Neural progenitor cell (in vitro differentiated cells): ENCODE results near the gene PTPN23. TPM values are rescaled to one million over a fixed set of nuclear protein-coding genes. Genes with fewer than 3 reads are reported as not detected.

Experiments
- DNase-seq: peaks from one replicate; pipeline ENCODE4 v3.0.0-alpha.2; 2016; ENCODE audit warnings: low spot score
- H2AFZ ChIP-seq: fragments of 200-600 bp; sonication (generic); replicated peaks from 2 replicates; pipeline ENCODE4 v1.6.1; 2016; ENCODE audit warnings: antibody characterized with exemption
- H3F3A ChIP-seq: fragments of 200-600 bp; sonication (generic); 2 replicates; pipeline ENCODE4 v1.6.1; 2016; ENCODE audit warnings: antibody characterized with exemption, low read depth
- H3K27ac ChIP-seq: fragments of 200-600 bp; sonication (generic); 2 replicates; pipeline ENCODE4 v1.5.1; 2016; ENCODE audit warnings: mild to moderate bottlenecking
- H3K27me3 ChIP-seq: fragments of 200-600 bp; sonication (generic); 2 replicates; pipeline ENCODE4 v1.6.1; 2016; ENCODE audit warnings: mild to moderate bottlenecking, moderate library complexity
- H3K36me3 ChIP-seq: fragments of 200-600 bp; sonication (generic); 2 replicates; pipeline ENCODE4 v1.5.1; 2016
- H3K4me1 ChIP-seq: fragments of 200-600 bp; sonication (generic); 2 replicates; pipeline ENCODE4 v1.6.1; 2016; ENCODE audit warnings: mixed run types
- H3K4me2 ChIP-seq: fragments of 200-600 bp; sonication (generic); 2 replicates; pipeline ENCODE4 v1.6.1; 2016
- H3K4me3 ChIP-seq: fragments of 200-600 bp; sonication (generic); 2 replicates; pipeline ENCODE4 v1.5.1; 2016
- H3K79me2 ChIP-seq: fragments of 200-600 bp; sonication (generic); 2 replicates; pipeline ENCODE4 v1.6.1; 2016; ENCODE audit warnings: low read depth
- H3K9ac ChIP-seq: fragments of 200-600 bp; sonication (generic); 2 replicates; pipeline ENCODE4 v1.6.1; 2016
- H3K9me3 ChIP-seq: fragments of 200-600 bp; sonication (generic); 2 replicates; pipeline ENCODE4 v1.5.1; 2016; ENCODE audit warnings: low read depth
- H4K20me1 ChIP-seq: fragments of 200-600 bp; sonication (generic); 2 replicates; pipeline ENCODE4 v1.6.1; 2016; ENCODE audit warnings: low read depth
- H3K27ac Mint-ChIP-seq: 3 replicates; pipeline ENCODE4 v1.8.0; 2021; ENCODE audit warnings: mixed read lengths
- H3K27me3 Mint-ChIP-seq: 2 replicates; pipeline ENCODE4 v1.8.0; 2022; ENCODE audit warnings: low read depth, mild to moderate bottlenecking, inconsistent platforms, moderate library complexity, mixed read lengths; ENCODE audit not compliant: insufficient read depth
- H3K36me3 Mint-ChIP-seq: 3 replicates; pipeline ENCODE4 v1.8.0; 2021; ENCODE audit warnings: mixed read lengths
- H3K4me1 Mint-ChIP-seq: 3 replicates; pipeline ENCODE4 v1.8.0; 2021; ENCODE audit warnings: mixed read lengths
- H3K4me3 Mint-ChIP-seq: 3 replicates; pipeline ENCODE4 v1.8.0; 2021; ENCODE audit warnings: mild to moderate bottlenecking, moderate library complexity, mixed read lengths
- H3K9me3 Mint-ChIP-seq: 3 replicates; pipeline ENCODE4 v1.8.0; 2020; ENCODE audit warnings: mixed read lengths
- CTCF ChIP-seq: fragments of 200-600 bp; sonication (generic); IDR thresholded peaks from 2 replicates; pipeline ENCODE4 v1.5.1; 2017; ENCODE audit warnings: antibody characterized with exemption, mild to moderate bottlenecking
- EZH2 ChIP-seq: fragments of 200-600 bp; sonication (generic); IDR thresholded peaks from 2 replicates; pipeline ENCODE4 v1.6.1; 2017; ENCODE audit warnings: antibody characterized with exemption, mild to moderate bottlenecking, moderate library complexity
- EZH2phosphoT487 ChIP-seq: fragments of 200-600 bp; sonication (generic); IDR thresholded peaks from 2 replicates; pipeline ENCODE4 v1.6.1; 2017; ENCODE audit warnings: antibody characterized with exemption
- total RNA-seq: library from RNA; depleted of rRNA; stranded (reverse); fragments of >200 nt; gene quantifications from 2 replicates; pipeline ENCODE4 v1.2.3, GENCODE V29; 2015; ENCODE audit warnings: low replicate concordance

PTPN23 gene
- total RNA-seq, 1 donor from 2014 or later, result 3.4 TPM

GRCh38 chr3:47434849-47435248, 54.0 kb downstream of the PTPN23 start:
- Histone ChIP-seq H3K27me3 (no peaks in the 10 kb centered on the region), H3K9me3 (no peaks in the 10 kb centered on the region), H3K36me3 (peaks cover 8% of the 10 kb centered on the region), H3K79me2 (no peaks in the 10 kb centered on the region), H3K9ac (no peak overlapping the region), H3K4me1 (peaks cover 3% of the 10 kb centered on the region), H3K27ac (no peak overlapping the region), H3K4me2 (no peak overlapping the region), H3F3A (no peaks in the 10 kb centered on the region), H3K4me3 (no peak overlapping the region), H2AFZ (no peak overlapping the region), H4K20me1 (peaks cover 14% of the 10 kb centered on the region)
- no peaks in the 10 kb centered on the region for H3K27me3 Mint-ChIP-seq
- no peak overlapping the region for H3K27ac Mint-ChIP-seq
- DNase-seq, result no peak
- peaks cover 9% of the 10 kb centered on the region for H3K4me1 Mint-ChIP-seq
- H3K9me3 Mint-ChIP-seq, result no peaks in the 10 kb centered on the region
- TF ChIP-seq EZH2 (no peak), EZH2phosphoT487 (no peak), CTCF (no peak)
- no peak overlapping the region for H3K4me3 Mint-ChIP-seq
- H3K36me3 Mint-ChIP-seq, result peaks cover 45% of the 10 kb centered on the region

GRCh38 chr3:47436180-47436579, 55.4 kb downstream of the PTPN23 start:
- no peaks in the 10 kb centered on the region for H3K9me3 ChIP-seq
- H3F3A ChIP-seq, result no peaks in the 10 kb centered on the region
- no peak for TF ChIP-seq EZH2
- no peak for TF ChIP-seq CTCF
- TF ChIP-seq EZH2phosphoT487, result no peak
- H3K27me3 ChIP-seq, result no peaks in the 10 kb centered on the region
- H3K36me3 Mint-ChIP-seq, result peaks cover 43% of the 10 kb centered on the region
- no peak overlapping the region for H3K27ac ChIP-seq
- no peak for DNase-seq
- no peak overlapping the region for H3K4me3 Mint-ChIP-seq
- no peaks in the 10 kb centered on the region for H3K4me1 Mint-ChIP-seq
- no peak overlapping the region for H3K27ac Mint-ChIP-seq
- peaks cover 4% of the 10 kb centered on the region for H4K20me1 ChIP-seq
- no peak overlapping the region for H3K4me2 ChIP-seq
- no peak overlapping the region for H3K4me3 ChIP-seq
- no peak overlapping the region for H3K9ac ChIP-seq
- no peaks in the 10 kb centered on the region for H3K4me1 ChIP-seq
- no peak overlapping the region for H2AFZ ChIP-seq
- H3K79me2 ChIP-seq, result no peaks in the 10 kb centered on the region
- H3K9me3 Mint-ChIP-seq, result no peaks in the 10 kb centered on the region
- H3K36me3 ChIP-seq, result peaks cover 8% of the 10 kb centered on the region
- H3K27me3 Mint-ChIP-seq, result no peaks in the 10 kb centered on the region

GRCh38 chr3:47440131-47440530, 59.3 kb downstream of the PTPN23 start:
- Mint-ChIP-seq H3K27me3 (no peaks in the 10 kb centered on the region), H3K36me3 (peaks cover 31% of the 10 kb centered on the region)
- peak; percentile 25 for DNase-seq

More at GRCh38 chr3:47440131-47440530, 59.3 kb downstream of the PTPN23 start:
- H3K79me2 ChIP-seq, result peaks cover 18% of the 10 kb centered on the region
- H4K20me1 ChIP-seq, result no peaks in the 10 kb centered on the region
- H3K27me3 ChIP-seq, result no peaks in the 10 kb centered on the region
- H3K27ac ChIP-seq, result no peak overlapping the region
- peaks cover 3% of the 10 kb centered on the region for H3F3A ChIP-seq
- no peak overlapping the region for H3K4me3 Mint-ChIP-seq
- no peaks in the 10 kb centered on the region for H3K9me3 Mint-ChIP-seq
- H3K4me1 ChIP-seq, result no peaks in the 10 kb centered on the region
- peaks cover 4% of the 10 kb centered on the region for H3K4me1 Mint-ChIP-seq
- no peak for TF ChIP-seq EZH2
- TF ChIP-seq CTCF, result peak; percentile 48
- TF ChIP-seq EZH2phosphoT487, result no peak
- no peak overlapping the region for H3K4me2 ChIP-seq
- H3K27ac Mint-ChIP-seq, result no peak overlapping the region
- H3K9ac ChIP-seq, result no peak overlapping the region
- no peaks in the 10 kb centered on the region for H3K9me3 ChIP-seq
- H2AFZ ChIP-seq, result no peak overlapping the region
- no peak overlapping the region for H3K4me3 ChIP-seq
- H3K36me3 ChIP-seq, result peaks cover 8% of the 10 kb centered on the region
